ENCODE data around the gene PTPRQ. TPM values are rescaled to one million over a fixed set of nuclear protein-coding genes. Genes with fewer than 3 reads are reported as not detected.

The PTPRQ gene
- total and polyA plus RNA-seq, 2 of the 8 experiments (the other 6 are each of a cell fraction or from before 2014, with no cell fraction given), result not detected

DNA sequence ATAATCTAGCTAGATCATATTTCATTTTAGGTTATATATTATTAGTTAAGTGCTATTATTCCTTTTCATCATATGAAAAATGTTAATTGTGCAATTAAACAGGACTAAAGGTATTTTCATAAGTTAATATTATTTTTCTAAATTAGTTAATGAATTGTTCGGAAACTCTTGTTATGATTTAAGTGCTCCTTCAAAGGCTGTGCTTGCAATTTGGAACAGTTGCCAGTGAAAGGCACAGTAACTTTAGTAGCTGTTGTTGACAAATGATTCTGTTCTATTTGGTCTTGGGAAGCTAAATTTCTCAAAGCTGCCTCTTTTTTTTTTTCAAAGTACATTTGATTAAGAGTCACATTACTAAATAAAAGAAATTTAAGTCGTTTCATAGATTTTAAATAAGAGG lies 40.7 kb downstream of the PTPRQ start (continued):
- TF ChIP-seq, protein P1, sequence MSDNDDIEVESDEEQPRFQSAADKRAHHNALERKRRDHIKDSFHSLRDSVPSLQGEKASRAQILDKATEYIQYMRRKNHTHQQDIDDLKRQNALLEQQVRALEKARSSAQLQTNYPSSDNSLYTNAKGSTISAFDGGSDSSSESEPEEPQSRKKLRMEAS (IDR thresholded peaks at IDR 0.05), result no peak
- TF ChIP-seq EGR1 (IDR thresholded peaks at IDR 0.05; ENCODE audit: borderline replicate concordance, low read depth, low read length), result no peak
- TF ChIP-seq HDAC2 (IDR thresholded peaks at IDR 0.05; ENCODE audit: borderline replicate concordance in 1 of 2, low read depth in 2 of 2, low read length in 2 of 2), result no peak
- TF ChIP-seq ATF3 (IDR thresholded peaks at IDR 0.05; ENCODE audit: insufficient read depth, low read depth, low read length), result no peak

Data from H1 (cell line).